Measurements from ENCODE around the gene KCNH1.

DNA sequence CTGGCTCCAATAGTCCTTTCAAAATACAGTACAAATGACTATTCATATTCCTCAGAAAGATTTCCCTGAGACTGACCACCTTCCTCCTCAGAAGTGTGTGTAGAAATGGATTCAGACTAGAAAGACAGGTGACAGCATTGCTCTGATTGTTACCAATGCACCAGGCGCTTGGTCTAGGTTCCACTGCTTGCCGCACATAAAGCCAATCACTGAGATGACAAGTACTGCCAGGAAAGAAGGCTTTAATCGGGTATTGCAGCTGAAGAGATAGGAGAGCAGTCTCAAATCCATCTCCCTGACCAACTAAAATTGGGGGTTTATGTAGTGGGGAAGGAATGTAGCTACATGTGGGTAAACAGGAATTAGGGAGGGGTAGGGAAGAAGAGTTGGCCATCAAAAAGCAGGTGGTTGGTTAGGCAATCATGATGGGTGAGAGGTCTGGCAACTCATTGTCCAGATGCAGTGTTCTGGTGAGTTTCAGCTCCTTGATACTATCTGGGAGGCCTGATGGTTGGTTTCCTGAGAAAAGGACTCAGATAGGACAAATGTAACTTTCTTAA lies 98.0 kb downstream of the KCNH1 start:
- TF ChIP-seq, protein P1, sequence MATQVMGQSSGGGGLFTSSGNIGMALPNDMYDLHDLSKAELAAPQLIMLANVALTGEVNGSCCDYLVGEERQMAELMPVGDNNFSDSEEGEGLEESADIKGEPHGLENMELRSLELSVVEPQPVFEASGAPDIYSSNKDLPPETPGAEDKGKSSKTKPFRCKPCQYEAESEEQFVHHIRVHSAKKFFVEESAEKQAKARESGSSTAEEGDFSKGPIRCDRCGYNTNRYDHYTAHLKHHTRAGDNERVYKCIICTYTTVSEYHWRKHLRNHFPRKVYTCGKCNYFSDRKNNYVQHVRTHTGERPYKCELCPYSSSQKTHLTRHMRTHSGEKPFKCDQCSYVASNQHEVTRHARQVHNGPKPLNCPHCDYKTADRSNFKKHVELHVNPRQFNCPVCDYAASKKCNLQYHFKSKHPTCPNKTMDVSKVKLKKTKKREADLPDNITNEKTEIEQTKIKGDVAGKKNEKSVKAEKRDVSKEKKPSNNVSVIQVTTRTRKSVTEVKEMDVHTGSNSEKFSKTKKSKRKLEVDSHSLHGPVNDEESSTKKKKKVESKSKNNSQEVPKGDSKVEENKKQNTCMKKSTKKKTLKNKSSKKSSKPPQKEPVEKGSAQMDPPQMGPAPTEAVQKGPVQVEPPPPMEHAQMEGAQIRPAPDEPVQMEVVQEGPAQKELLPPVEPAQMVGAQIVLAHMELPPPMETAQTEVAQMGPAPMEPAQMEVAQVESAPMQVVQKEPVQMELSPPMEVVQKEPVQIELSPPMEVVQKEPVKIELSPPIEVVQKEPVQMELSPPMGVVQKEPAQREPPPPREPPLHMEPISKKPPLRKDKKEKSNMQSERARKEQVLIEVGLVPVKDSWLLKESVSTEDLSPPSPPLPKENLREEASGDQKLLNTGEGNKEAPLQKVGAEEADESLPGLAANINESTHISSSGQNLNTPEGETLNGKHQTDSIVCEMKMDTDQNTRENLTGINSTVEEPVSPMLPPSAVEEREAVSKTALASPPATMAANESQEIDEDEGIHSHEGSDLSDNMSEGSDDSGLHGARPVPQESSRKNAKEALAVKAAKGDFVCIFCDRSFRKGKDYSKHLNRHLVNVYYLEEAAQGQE (IDR thresholded peaks at IDR 0.05; ENCODE audit: low read depth) = no peak
- TF ChIP-seq FOXM1 (IDR thresholded peaks at IDR 0.05; ENCODE audit: borderline replicate concordance, low read depth) (no peak), CEBPB (IDR thresholded peaks at IDR 0.05) (no peak), CREB1 (IDR thresholded peaks at IDR 0.05; ENCODE audit: low read depth) (no peak), TAF1 (IDR thresholded peaks at IDR 0.05; ENCODE audit: low read depth) (no peak), YY1 (IDR thresholded peaks at IDR 0.05; ENCODE audit: low read depth) (no peak)
